ENCODE measurements around the gene ZDHHC7.

DNA sequence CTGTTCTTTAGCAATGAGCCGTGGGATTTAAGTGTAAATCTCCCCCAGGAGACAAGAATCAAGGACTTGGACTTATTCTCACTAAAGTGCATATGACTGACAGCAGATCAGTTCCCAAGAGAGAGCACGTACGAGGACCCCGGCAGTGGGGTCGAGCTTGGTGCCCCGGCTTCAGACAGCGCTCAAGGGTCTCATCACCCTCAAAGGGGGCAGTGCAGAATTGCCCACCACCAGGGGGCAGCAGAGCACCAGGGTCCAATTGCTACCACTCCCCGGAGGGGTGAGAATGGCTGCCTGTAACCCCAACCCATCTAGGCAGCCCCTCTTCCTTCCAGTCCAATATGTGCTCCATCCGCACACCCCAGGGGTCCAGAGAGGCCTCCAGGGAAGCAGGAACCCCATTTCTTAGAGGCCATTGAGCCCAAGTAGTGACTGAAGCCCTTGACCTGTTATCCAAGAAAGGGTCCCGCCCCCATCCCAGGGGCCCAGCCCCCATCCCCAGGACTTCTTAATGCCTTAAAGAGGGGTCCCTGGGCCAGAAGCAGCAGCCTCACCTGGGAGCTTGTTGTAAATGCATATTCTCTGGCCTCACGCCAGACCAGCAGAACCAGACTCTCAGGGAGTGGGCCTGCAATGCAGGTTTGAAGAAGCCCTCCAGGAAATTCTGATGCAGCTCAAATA, 86.1 kb downstream of the ZDHHC7 start:
- TF ChIP-seq CHD1 (IDR thresholded peaks at IDR 0.05; ENCODE audit: low read depth, low read length) (no peak), POLR2AphosphoS5 (IDR thresholded peaks at IDR 0.05; ENCODE audit: low read depth, low read length) (no peak)
- TF ChIP-seq, protein P1, sequence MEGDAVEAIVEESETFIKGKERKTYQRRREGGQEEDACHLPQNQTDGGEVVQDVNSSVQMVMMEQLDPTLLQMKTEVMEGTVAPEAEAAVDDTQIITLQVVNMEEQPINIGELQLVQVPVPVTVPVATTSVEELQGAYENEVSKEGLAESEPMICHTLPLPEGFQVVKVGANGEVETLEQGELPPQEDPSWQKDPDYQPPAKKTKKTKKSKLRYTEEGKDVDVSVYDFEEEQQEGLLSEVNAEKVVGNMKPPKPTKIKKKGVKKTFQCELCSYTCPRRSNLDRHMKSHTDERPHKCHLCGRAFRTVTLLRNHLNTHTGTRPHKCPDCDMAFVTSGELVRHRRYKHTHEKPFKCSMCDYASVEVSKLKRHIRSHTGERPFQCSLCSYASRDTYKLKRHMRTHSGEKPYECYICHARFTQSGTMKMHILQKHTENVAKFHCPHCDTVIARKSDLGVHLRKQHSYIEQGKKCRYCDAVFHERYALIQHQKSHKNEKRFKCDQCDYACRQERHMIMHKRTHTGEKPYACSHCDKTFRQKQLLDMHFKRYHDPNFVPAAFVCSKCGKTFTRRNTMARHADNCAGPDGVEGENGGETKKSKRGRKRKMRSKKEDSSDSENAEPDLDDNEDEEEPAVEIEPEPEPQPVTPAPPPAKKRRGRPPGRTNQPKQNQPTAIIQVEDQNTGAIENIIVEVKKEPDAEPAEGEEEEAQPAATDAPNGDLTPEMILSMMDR (IDR thresholded peaks at IDR 0.05; ENCODE audit: control extremely low read depth in 1 of 3, insufficient read depth in 1 of 3, low read depth in 1 of 3, low read length in 3 of 3), result peak; percentile 91 to 92 (median 92)

Measured in H1 (cell line).